Brain pericyte (primary cell): ENCODE results near the gene GTF3C4.

Experiments
- DNase-seq: peaks from one replicate; pipeline ENCODE4 v3.0.0-alpha.2; 2012; ENCODE audit warnings: low read depth, low spot score

The GTF3C4 gene

GRCh38 chr9:132670457-132671391 lies at the start of gene GTF3C4:
Gene GTF3C4, plus strand, starts transcription at chr9:132670464. Its CDS starts 135 bp downstream, at chr9:132670599.
- no peak for DNase-seq

DNA sequence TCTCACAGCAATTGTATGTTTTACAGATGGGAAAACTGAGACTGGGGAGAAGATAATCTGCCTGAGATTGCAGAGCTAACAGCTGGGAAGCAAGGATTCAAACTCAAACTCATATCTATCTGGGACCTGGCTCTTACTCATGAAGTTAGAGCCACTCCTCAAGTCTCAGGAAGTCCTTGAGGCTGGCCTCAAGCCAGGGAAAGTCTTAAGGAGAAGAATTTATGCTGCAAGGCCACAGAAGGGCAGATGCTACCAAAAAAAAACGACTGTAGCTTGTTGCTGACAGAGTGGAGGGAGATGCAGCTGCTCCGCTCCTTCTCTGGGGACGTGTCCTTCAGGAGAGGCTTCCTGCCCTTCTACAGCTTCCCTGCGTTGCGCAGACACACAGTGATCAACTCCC lies 48.1 kb upstream of the GTF3C4 start:
- no peak for DNase-seq

- no peak for DNase-seq
Measured at GRCh38 chr9:132626285-132626684, 44.0 kb upstream of the GTF3C4 start.

GRCh38 chr9:132627106-132627505 lies 43.2 kb upstream of the GTF3C4 start:
- DNase-seq, result no peak

GRCh38 chr9:132627594-132627993 lies 42.7 kb upstream of the GTF3C4 start:
- DNase-seq, result no peak

DNA sequence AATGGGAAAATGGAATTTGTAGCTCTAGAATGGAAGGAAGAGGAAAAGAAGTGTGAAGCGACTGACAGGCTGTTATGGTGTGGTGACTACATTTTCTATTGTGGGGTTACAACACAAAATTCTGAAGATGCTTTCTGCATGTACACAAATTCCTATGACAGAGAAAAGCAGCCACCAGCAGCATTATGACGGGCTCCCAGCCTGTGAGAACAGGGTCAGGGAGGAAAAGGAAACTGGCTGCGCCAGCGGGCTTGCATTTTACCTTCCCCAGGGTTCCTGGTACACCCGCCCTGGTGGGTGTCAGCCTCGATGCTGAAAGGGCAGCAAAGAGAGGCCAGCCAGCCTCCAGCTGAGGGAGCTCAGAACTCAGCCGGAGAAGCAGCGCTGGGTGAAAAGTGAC lies 41.5 kb upstream of the GTF3C4 start:
- no peak for DNase-seq

DNA sequence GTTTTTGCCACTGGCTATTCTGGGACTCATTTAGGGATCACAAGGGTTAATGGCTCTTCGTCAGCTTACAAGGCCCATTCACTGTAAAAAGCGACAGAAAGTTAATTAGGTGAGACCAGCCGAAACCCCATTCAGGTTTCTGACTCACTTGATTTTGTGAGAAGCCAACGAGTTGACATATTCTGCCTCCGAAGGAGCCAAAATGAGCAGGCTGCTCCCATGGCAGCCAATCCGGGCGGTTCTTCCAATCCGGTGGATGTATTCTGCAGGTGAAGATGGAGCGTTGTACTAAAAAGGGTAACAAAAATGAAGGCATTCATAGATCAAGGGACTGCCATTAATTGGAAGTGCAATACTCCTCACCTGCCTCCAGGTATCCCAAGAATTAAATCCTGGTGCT lies 40.1 kb upstream of the GTF3C4 start:
- DNase-seq, result no peak

- DNase-seq, result no peak
Measured at GRCh38 chr9:132630811-132631210, 39.5 kb upstream of the GTF3C4 start.

- no peak for DNase-seq
Measured at GRCh38 chr9:132631280-132631679, 39.0 kb upstream of the GTF3C4 start.

- DNase-seq, result no peak
Measured at GRCh38 chr9:132631685-132632084, 38.6 kb upstream of the GTF3C4 start.

- DNase-seq, result no peak
Measured at GRCh38 chr9:132632413-132633129, 37.7 kb upstream of the GTF3C4 start.

DNA sequence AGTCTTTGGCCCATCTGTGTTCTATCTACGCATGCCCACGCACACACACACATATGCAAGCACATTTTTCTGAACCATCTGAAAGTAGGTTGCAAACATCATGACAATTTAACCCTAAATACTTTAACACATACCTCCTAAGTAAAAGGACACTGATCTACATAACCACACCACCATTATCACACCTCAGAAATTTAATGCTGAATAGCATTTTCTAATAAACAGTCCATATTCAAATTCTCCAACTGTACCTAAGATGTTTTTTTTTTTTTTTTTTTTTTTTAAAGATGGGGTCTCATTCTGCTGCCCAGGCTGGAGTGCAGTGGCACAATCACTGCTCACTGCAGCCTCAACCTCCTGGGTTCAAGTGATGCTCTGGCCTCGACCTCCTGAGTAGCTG lies 35.9 kb upstream of the GTF3C4 start:
- DNase-seq, result no peak

DNA sequence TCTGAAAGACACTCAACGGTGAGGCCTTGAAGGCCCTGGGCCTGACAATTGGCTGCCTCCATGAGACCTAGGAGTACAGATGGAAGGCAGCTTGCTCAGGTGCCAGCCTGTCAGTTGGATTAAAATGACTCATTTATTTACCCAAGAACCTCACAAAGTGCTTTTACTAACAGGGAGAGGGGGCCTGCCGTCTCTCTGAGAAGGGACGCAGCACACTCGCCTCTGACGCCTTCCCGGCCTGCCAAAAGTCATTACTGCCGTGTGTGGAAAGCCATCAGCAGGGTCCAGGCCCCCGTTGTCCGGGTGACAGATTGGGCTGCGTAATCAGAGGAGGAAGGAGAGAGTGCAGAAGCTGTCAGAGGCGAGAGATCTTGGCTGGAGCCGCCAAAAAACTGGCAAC lies 32.9 kb upstream of the GTF3C4 start:
- no peak for DNase-seq

DNA sequence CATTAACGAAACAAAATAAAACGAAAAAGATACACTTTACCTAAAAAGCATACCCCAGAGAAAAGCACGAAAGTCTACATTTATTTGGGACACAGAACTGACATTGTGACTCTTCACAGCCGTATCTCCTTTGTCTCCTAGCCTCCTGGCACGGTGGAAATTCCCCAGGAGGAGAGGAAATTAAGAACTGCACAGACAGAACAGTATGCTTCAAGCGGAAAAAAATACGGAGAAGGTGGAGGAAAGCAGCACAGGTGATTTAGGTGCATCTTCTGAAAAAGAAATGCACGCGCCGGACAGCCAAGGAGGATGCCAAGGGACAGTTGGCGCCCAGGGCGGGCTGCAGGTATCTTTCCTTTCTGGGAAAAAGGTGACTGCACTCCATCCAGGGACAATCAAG lies 32.5 kb upstream of the GTF3C4 start:
- no peak for DNase-seq

GRCh38 chr9:132638240-132638639 lies 32.0 kb upstream of the GTF3C4 start:
- DNase-seq, result no peak

GRCh38 chr9:132639322-132639721 lies 30.9 kb upstream of the GTF3C4 start:
- no peak for DNase-seq

GRCh38 chr9:132641216-132641615 lies 29.0 kb upstream of the GTF3C4 start:
- no peak for DNase-seq

DNA sequence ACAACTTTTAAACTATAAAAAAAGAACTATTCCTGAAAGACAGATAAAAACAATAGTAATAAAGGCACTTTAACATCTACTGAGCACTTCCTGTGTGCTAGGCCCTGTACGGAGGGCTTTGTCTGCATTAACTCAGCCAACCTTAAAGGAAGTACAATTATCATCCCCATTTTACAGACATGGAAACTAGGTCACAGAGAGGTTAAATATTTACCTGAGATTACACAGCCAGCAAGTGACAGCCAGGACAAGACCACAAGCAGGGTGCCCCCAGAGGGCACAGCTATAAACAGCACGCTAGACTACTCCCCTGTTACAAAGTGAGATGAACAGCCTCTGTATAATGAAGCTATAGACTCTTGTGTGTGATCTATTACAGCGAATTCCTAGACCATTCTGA lies 26.0 kb upstream of the GTF3C4 start:
- no peak for DNase-seq

- DNase-seq, result no peak
Measured at GRCh38 chr9:132645306-132645705, 25.0 kb upstream of the GTF3C4 start.

GRCh38 chr9:132645711-132646110 lies 24.6 kb upstream of the GTF3C4 start:
- DNase-seq, result no peak

- DNase-seq, result no peak
Measured at GRCh38 chr9:132646726-132647125, 23.5 kb upstream of the GTF3C4 start.

DNA sequence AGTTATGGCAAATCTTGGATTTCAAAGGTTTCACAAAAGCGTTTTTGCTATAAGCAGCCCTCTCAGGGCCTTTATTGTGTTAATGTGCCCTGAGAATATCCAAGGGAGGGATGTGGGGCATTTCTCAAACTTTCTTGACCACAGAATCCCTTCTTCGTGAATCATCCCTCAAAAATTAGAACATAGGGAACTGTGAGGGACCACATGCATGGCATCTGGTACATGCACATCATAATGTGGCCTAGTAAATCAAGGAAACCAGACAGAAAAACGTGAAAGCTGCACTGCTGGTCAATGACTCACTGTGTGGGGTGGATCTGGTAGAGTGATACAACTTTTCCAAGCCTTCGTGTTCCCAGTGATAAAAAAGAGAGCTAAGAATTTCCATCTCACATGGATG lies 22.9 kb upstream of the GTF3C4 start:
- peak; percentile 49 for DNase-seq

DNA sequence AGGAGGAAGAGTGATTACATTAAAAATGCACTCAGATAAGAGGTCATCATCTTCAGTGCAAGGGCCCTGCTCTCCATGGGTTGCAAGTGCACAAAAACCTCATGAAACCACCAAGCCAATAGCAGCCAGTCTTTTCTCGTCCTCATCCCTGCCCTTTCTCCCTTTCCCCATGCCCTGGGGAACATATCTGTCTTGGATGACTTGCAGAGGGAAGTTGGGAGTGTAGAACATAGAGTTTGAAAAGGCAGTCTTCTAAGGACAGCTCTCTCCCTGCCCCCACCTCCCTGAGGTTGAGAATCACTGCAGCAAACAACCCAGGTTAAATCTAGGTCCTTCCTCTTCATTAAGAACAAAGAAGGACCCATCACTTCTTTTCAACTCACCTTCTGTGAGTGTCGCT lies 22.5 kb upstream of the GTF3C4 start:
- DNase-seq, result no peak
